GM10847 (cell line): ENCODE results near the gene NTMT2.

Source experiments
- POLR2A ChIP-seq: IDR thresholded peaks from 2 replicates; pipeline ENCODE4 v1.6.1; 2011; ENCODE audit not compliant: insufficient read length; ENCODE audit errors: extremely low read depth

The NTMT2 gene

DNA sequence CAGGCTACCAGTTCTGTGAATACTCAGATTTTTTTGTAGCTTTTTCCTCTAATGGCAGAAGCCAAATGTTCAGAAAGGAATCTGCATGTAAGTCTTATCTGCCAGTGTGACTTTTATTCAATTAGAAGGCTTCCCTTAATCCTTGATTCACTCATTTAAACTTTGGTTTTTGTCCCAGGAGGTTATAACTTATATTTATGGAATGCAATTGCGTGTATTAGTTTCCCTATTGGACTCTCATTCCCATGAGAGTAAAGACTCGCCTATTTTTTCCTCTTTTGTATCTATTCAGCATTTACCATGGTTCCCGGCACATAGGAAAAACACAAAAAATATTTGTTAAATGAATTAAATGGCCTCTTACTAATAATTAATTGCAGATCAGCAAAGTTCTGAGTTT lies 3.5 kb downstream of the NTMT2 start:
- TF ChIP-seq POLR2A: no peak

DNA sequence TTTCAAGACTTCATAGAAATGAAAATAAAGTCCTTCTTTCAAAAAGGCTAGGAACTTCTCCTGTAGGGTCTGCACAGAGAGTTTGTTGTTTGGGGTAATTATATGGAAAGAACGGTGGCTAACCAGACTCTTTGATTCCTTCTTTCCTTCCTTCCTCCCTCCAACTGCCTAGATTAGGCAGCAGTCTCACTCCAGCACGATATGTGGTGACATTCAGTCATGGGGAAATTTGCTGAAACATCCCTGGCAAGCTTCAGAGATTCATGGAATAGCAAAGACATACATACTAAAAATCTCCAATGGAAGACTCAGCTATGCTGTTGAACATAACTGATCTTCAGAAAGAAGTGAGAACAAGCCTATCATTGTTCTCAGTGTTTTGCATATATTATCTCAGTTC lies 4.3 kb downstream of the NTMT2 start:
- TF ChIP-seq POLR2A: no peak

DNA sequence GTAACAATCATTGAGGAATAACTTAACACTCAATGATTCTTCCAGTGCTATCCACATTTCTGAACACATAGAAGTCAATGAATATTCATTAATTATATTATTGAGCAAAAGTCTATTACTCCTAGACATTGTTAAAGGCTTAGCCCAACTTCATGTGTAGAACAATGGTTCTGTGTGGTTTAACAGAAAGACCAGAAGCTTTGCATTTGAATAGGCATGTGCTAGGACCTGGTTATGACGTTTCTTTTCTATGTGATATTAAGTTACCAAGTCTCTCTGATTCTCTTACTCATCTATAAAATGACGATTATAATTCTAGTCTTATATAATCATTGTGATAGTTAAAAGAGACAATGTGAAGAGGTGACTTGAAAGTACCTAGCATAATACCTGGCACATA lies 5.2 kb downstream of the NTMT2 start:
- TF ChIP-seq POLR2A: no peak

DNA sequence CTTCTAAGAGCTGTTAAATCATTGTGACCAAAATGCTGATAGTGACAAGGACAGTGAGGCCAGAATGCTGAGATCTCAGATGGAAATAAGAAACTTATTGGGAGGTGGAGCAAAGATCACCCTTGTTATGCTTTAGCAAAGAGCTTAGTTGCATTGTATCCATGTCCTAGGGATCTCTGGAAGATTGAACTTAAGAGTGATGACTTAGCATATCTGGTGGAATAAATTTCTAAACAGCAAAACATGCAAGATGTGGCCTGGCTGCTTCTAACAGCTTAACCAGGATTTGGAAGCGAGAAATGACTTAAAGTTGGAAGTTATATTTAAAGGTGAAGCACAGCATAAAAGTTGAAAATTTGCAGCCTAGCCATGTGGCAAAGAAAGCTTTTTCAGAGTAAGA lies 7.7 kb downstream of the NTMT2 start:
- TF ChIP-seq POLR2A: no peak

DNA sequence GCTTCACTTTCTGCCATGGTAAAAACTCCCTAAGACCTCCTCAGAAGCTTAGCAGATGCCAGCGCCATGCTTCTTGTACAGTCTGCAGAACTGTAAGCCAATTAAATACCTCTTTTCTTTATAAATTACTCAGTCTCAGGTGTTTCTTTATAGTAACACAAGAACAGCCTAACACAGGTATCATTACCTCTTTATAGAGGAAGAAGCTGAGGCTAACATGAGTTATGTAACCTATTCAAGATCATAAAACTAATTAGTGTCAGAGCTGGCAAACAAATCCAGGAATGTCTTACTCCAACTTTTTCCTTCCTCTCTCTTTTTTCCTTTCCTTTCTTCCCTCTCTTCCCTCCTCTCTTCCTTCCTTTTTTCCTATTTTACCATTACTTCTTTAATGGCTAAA lies 9.3 kb downstream of the NTMT2 start:
- TF ChIP-seq POLR2A: no peak

DNA sequence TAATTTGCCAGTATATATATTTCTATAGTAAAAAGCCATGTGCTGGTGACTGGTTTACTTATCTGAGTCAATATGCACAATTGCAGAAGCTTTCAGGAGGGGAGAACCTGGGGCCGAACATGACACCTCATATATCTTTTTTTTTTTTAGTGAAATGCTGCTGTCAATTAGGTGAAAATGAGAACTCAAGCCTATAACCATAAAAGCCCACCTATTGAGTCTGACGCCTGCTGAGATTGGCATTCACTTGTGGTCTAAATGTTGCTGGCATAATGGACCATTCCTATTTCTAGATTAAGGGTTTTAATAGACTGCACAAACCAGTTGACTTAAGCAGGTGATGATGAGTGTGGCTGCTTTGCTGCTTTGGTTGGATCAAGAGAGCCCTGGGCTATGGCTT lies 10.8 kb downstream of the NTMT2 start:
- no peak for TF ChIP-seq POLR2A

DNA sequence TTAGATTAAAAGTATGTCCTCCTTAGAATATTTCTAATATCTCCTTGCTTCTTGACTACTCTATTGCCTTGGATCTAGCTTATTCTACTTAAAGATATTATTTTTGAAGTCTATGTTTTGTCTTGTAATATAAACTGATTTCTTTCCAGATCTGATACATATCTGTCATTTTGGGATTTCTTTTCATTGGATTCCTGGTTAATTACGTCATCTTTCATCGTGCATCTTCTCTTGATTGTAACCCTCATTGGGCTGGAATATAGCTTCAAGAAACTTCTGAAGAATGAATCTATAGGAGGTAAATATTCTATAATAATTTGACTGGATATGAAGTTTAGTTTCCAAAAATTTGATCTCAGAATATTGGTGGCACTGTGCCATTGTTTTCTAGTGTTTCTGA lies 12.1 kb downstream of the NTMT2 start:
- TF ChIP-seq POLR2A: no peak

DNA sequence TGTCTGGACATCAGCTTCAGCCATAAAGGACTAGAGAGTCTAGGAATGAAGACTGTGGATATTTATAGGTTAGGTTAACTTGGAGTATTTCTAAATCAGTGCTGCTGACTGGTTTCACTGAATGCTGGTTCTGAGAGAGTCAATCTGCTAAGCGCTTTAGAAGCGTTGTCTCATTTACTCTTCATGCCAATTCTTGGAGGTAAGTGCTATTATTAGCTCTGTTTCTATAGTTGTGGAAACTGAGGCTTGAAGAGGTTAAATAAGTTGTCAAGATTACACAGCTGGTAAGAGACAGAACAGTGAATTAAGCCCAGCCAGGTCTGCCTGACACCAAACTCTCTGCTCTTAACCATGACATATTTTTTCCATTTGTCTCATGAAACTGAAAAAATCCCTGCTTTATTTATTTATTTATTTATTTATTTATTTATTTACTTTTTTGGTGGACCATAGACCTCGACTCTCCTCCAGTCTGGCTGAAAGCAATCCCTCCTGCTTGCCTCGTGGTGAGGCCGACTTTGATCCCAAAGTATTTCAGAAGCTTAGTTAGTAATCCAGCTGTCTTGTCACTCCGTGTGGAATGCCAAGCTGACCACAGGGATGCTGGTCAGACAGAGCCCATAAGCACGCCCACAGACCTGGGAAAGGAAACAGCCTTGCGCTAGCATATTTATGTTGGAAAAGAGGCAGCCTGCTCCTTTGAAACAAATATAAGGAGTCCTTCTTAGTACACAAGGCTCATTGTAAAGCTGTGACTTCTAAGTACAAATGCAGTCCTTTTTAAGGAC lies 16.9 kb downstream of the NTMT2 start:
- TF ChIP-seq POLR2A: no peak

DNA sequence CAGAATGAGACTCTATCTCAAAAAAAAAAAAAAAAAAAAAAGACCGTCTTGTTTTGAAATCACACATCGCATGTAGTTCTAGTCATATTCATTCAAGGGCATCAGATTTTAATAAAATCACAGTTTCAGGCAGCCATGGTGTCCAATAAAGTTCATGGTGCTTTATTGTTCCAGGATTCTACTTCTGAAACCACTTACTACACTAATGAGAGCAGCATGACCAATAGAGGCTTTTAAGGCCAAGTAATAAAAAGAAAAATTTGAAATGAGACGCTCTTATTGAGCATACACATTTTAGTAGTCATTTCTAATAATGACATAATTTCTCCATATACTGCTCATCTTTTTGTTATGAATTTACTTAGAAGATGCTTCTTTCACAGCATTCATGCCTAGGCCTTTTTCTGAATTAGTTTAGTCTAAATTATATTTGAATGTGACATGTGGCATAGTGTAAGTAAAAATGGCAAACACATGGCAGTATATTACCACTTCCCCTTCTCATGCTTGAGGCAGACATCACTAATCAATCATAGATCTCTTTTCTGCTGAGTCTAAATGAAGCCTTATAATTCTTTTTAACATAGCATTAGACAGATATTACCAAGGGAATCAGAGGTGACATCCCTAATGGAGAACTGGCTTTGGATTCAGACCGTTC lies 18.5 kb downstream of the NTMT2 start:
- no peak for TF ChIP-seq POLR2A

DNA sequence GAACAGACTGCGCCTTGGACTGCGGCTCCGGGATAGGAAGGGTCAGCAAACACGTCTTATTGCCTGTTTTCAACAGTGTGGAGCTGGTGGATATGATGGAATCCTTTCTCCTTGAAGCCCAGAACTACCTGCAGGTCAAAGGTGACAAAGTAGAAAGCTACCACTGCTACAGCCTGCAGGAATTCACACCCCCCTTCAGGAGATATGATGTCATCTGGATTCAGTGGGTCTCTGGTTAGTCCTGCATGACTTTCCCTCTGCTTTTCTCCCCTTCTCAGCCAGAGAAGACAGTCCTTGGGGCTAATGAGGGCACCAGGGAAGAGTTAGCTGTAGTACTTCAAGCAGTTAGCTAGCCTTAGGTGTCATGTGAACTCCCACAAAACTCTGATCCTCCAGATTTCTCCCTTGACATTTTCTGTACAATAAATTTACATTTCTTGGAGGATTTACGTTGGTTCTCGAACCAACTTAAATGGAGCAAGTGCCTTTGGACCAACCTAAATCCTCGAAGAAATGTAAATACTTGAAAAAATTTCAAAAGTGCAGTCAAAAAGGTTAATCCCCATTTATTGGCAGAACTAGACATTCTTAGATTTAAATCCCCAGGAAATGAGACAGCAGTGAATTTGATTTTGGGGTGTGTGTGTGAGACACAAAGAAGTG lies 20.9 kb downstream of the NTMT2 start:
- TF ChIP-seq POLR2A: no peak

DNA sequence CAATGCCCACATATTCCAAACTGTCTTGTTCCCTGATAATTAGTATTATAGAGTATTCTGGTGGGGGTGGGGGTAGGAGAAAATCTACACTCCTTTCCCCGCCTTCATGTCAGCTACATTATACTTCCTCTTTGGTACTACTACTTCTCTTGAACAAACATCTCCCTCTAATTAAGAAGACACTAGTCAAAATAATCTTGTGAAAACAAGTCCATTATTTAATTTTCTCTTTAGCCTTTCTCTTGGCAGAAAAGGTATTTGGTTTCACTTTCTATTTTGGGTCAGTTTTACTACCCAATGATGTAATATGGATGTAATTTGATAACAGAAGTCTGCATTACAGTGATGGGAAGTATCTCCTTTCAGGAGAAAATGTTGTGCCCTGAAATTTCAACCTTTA lies 22.5 kb downstream of the NTMT2 start:
- TF ChIP-seq POLR2A: no peak

DNA sequence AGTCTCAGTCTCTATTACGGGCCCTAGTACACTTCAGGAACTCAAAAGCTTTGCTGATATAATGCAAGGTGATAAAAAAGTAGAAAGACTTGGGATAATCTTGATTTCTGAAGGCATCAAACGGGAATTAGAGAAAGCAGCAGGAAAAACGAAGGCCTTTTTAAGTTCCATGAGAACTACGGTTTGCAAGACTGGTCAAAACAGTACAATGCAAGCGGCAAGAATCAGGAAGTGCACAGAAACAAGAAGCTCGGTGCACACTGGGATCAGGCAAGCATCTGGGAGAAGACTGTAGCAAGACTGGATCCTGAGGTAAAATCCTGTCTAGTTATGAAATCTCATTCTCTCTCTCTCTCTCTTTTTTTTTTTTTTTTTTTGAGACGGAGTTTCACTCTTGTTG lies 28.6 kb downstream of the NTMT2 start:
- TF ChIP-seq POLR2A: no peak

DNA sequence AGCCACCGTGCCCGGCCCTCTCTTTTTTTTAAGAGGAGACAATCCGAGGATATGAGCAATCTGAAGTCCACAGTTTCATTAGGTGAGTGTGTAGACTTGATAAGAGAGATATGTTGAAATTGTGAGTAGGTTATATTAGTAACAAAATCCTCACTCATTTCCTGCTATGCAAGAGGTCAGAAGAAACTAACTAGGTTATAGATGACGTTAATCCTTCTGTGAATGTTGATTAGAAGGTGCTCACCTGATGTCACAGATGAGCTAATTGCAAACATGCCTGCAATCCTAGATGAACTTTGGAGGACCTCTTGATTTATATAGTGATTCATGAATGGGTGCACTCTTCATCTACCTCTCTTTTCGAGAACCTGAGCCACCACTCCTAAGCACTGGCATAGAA lies 29.3 kb downstream of the NTMT2 start:
- no peak for TF ChIP-seq POLR2A

DNA sequence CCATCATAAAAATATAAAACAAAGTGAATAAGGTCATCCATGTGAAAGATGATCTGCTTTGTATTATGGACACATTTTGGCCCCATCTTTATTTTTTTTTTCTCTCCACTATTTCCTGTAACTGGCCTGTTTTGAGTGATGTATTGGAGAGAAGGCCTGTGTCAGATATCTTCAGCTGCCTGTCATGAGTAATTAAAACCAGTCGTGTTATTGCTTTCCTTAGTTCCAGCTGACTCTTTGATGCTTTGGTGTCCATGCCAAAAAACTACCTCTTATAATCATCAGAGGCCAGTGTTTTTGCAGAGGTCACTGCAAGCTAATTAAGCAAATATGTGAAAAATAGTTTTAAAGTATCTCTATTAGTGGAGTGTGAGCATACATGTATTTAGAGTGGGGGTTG lies 29.7 kb downstream of the NTMT2 start:
- no peak for TF ChIP-seq POLR2A

DNA sequence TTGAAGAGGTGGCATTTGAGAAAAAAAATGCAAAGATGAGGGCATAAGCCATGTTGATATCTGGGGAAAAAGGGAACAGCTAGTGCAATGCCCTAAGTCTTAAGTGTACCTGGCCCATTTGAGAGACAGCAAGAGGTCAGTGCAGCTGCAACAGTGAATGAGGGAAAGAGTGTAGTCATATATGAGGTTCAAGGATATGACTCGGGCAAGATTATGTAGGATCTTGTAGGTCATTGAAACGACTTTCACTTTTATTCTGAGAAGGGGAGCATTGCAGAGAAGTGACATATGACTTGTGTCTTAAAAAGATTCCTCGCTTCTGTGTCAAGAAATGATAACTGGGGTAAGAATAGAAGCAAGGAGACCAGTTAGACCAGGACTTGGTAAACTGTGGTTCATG lies 31.0 kb downstream of the NTMT2 start:
- TF ChIP-seq POLR2A: no peak

DNA sequence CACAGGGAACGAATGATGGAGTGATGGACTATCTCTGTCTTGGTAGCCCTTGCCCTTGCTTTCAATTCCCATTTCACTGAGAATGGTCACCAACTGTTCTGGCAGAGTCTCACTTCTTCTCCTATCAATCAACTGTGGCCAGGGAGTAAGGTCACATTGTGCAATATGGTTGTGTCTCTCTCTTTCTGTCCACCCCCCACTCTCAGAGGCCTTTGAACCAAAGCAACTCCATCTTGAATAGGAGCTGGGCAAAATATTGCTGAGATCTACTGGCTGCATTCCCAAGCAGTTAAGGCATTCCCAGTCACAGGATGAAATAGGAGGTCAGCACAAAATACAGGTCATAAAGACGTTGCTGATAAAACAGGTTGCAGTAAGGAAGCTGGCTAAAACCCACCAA lies 36.7 kb downstream of the NTMT2 start:
- no peak for TF ChIP-seq POLR2A
